VCaP (cell line): ENCODE data around the gene NHLRC4.

Experiments
- H3K27ac ChIP-seq: fragments of 450-650 bp; 2 replicates; pipeline ENCODE4 v1.5.1; 2017
- CTCF ChIP-seq: fragments of 450-650 bp; conservative IDR thresholded peaks from 2 replicates; pipeline ENCODE4 v1.5.1; 2017; ENCODE audit warnings: mild to moderate bottlenecking, moderate library complexity

NHLRC4 gene

GRCh38 chr16:556474-557173 is 10.2 kb upstream of the NHLRC4 start:
- TF ChIP-seq CTCF = no peak
- H3K27ac ChIP-seq = no peak overlapping the region

DNA sequence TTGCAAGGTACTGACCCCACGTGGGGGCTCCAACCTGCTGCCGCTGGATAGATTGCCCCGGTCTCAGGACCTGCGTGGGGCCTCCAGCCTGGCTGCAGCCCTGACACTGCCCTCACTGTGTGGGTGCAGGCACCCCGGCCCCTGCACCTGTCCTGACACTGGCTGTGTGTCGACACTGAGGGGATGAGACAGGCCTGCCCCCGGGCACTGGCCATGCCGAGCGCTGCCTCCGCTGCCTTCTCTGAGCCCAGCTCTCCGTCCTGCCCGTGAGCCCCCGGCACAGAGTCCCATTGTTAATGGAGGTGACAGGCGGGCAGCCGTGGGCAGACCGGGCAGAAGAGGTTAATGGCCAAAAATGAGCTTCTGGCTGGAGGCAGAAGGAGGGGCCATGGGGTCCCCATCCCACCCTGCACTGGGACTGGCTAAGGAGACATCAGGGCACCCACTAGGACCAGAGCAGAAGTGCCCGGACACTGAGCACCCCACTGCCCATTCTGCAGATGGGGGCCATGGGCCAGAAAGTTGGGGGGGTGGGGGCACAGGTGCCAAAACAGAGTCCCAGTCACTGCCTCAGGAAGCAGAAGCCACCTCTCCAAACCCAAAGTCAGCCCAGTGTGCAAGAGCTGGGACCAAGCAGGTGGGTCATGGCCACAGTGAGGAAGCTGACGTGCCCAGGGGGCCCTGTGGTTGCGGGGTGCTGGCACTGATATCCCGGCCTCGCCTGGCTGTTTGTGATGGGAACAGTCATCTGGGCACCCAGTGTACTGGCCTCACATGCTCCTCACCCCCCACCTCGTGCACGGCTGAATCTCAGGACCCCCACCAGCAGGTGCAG is 9.1 kb upstream of the NHLRC4 start:
- no peak overlapping the region for H3K27ac ChIP-seq
- TF ChIP-seq CTCF = no peak

DNA sequence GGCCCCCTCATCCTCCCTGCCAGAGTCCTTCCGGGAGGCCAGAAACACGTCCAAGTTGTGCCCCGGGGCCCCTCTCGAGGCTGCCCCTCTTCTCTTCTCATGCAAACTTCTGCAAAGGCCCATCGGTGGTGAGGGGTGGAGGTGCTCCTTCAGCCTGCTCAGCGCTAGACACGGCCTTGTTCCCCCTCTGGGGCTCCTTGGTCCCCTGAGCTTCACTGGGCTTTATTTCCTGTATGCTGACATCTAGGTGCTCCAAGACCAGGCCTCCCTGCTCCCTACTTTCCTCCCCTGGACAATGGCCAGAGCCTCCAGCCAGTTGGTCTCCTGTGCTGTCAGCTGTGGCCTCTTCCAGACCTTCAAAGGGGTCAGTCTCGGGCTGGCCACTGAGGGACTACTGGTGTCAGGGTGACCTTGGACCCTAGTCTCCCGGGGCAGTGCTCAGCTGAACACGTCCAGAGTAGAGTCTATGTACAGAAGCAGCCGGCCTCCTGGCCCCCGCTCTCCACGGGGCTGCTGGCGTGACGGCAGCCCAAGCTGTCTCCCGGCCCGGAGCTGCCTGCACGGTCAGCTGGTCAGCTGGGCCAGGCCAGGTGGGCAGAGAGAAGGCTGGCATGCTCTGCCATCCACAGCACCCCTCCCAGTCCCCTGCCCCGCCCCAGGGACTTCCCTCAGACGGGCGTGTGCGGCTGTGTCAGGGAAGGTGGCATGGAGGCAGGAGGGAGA is 8.3 kb upstream of the NHLRC4 start:
- TF ChIP-seq CTCF = no peak
- no peak overlapping the region for H3K27ac ChIP-seq

- TF ChIP-seq CTCF = no peak
- H3K27ac ChIP-seq = no peak overlapping the region
Observed at GRCh38 chr16:559021-559380, 7.8 kb upstream of the NHLRC4 start.

GRCh38 chr16:559411-560203 is 7.2 kb upstream of the NHLRC4 start:
- no peak overlapping the region for H3K27ac ChIP-seq
- no peak for TF ChIP-seq CTCF

DNA sequence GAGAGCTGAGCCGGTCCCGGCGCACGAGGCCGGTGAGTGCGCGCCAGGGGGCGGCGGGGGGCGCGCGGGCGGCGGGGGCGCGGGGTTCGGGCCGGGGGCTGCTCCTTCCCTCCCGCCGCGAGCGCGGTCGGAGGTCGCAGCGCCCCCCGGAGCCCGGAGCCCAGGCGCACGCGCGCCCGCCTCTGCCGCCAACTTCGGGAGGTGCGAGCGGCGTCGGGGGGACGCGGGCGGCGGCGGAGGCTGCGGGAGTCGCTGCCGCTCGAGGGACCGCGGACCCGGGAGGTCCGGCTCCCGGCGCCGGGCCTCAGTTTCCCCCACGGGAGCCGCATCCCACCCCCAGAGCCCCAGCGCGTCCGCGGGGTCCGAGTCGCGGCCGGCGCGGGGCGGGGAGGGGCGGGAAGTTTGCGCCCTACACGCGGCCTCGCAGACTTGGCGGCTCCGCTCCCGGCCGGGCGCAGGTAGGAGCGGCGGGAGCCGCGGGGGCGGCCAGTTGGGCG is 6.6 kb upstream of the NHLRC4 start, which contains the start of gene PRR35:
Gene PRR35, plus strand, starts transcription at position 191 of the 497 bp plus-strand sequence. CDS start 2,901 bp downstream, outside the sequence.
- TF ChIP-seq CTCF = no peak

More for the DNA sequence above, 6.6 kb upstream of the NHLRC4 start, which contains the start of gene PRR35:
- no peak within 1 kb of the TSS for H3K27ac ChIP-seq
